Common myeloid progenitor, CD34-positive (primary cell): ENCODE data around the gene ARHGAP31.
A peak's percentile ranks its signal among the peaks of the same experiment; 100 is the strongest.

Source experiments
- CTCF ChIA-PET: fragments of 350-600 bp; sonication (Branson Sonifier 250); formaldehyde crosslinking; loops from one replicate; lab custom pipeline; 2021; ENCODE audit warnings: antibody characterized with exemption; lab: Charles Lee
- POLR2A ChIA-PET: fragments of 350-600 bp; sonication (Branson Sonifier 250); formaldehyde crosslinking; loops from one replicate; lab custom pipeline; 2021; ENCODE audit warnings: antibody characterized with exemption; lab: Charles Lee
- DNase-seq, 3 donors: peaks; one replicate each; pipeline versions ENCODE4 v3.0.0 to v3.0.0-alpha.2; 2013
- H3K27ac ChIP-seq, 2 experiments: 1 replicate in 1 of 2; 2 replicates in 1 of 2; pipeline ENCODE4 v1.7.0; 2013; ENCODE audit warnings: inconsistent platforms in 2 of 2, low read length in 2 of 2, mild to moderate bottlenecking in 2 of 2, low read depth in 1 of 2, moderate library complexity in 1 of 2; ENCODE audit not compliant: severe bottlenecking in 2 of 2, insufficient read depth in 1 of 2, poor library complexity in 1 of 2
- H3K27me3 ChIP-seq, 5 experiments: replicated peaks in 2 of 5; 1 replicate in 3 of 5; 2 replicates in 2 of 5; pipeline versions ENCODE4 v1.6.1 to v1.7.0; 2013; ENCODE audit warnings: low read length in 4 of 5, mild to moderate bottlenecking in 2 of 5, moderate library complexity in 2 of 5, inconsistent platforms in 1 of 5; ENCODE audit not compliant: insufficient read depth in 5 of 5, control insufficient read depth in 4 of 5
- H3K36me3 ChIP-seq, 4 experiments: 1 replicate in 2 of 4; 2 replicates in 2 of 4; pipeline versions ENCODE4 v1.6.1 to v1.7.0; 2013; ENCODE audit warnings: low read length in 3 of 4, control low read depth in 1 of 4, mild to moderate bottlenecking in 1 of 4; ENCODE audit not compliant: control insufficient read depth in 4 of 4, insufficient read depth in 4 of 4
- H3K4me1 ChIP-seq, 4 experiments: 1 replicate in 3 of 4; 2 replicates in 1 of 4; pipeline versions ENCODE4 v1.6.1 to v1.7.1; 2013; ENCODE audit warnings: low read length in 3 of 4, mild to moderate bottlenecking in 3 of 4, control low read depth in 1 of 4, inconsistent platforms in 1 of 4, moderate library complexity in 1 of 4; ENCODE audit not compliant: control insufficient read depth in 4 of 4, insufficient read depth in 4 of 4; ENCODE audit errors: control extremely low read depth in 1 of 4
- H3K4me3 ChIP-seq, 7 experiments: 1 replicate in 4 of 7; 2 replicates in 3 of 7; pipeline versions ENCODE4 v1.5.1 to v1.7.0; 2013; ENCODE audit warnings: mild to moderate bottlenecking in 7 of 7, low read length in 6 of 7, moderate library complexity in 6 of 7, inconsistent platforms in 2 of 7, low read depth in 2 of 7, control low read depth in 1 of 7; ENCODE audit not compliant: insufficient read depth in 4 of 7, control insufficient read depth in 1 of 7; ENCODE audit errors: extremely low read depth in 1 of 7
- H3K9me3 ChIP-seq, 5 experiments: 1 replicate in 4 of 5; 2 replicates in 1 of 5; pipeline versions ENCODE4 v1.6.1 to v1.7.1; 2013; ENCODE audit warnings: low read length in 4 of 5, mild to moderate bottlenecking in 2 of 5, inconsistent platforms in 1 of 5, low read depth in 1 of 5, moderate library complexity in 1 of 5; ENCODE audit not compliant: control insufficient read depth in 4 of 5, insufficient read depth in 2 of 5; ENCODE audit errors: control extremely low read depth in 1 of 5
- WGBS: methylation state at CpG from one replicate; pipeline ENCODE4 v1.1.5; 2013; ENCODE audit not compliant: insufficient coverage; 5-methylcytosine and 5-hydroxymethylcytosine counted together

The ARHGAP31 gene

GRCh38 chr3:119343719-119344118 lies 49.5 kb downstream of the ARHGAP31 start:
- no peak for DNase-seq
- Histone ChIP-seq H3K9me3 (no peaks in the 10 kb centered on the region), H3K36me3 (no peaks in the 10 kb centered on the region), H3K4me3 (no peak overlapping the region), H3K27me3 (no peaks in the 10 kb centered on the region), H3K27ac (no peak overlapping the region), H3K4me1 (no peaks in the 10 kb centered on the region)
- ChIA-PET CTCF (interaction anchor here (0.7 kb wide), 1 partner anchor 137 kb away, joined by 3 read pairs; no protein-coding TSS in a partner anchor), POLR2A (no interaction called here)
- 60% methylated on average over 1 of the region's 5 CpGs for WGBS

DNA sequence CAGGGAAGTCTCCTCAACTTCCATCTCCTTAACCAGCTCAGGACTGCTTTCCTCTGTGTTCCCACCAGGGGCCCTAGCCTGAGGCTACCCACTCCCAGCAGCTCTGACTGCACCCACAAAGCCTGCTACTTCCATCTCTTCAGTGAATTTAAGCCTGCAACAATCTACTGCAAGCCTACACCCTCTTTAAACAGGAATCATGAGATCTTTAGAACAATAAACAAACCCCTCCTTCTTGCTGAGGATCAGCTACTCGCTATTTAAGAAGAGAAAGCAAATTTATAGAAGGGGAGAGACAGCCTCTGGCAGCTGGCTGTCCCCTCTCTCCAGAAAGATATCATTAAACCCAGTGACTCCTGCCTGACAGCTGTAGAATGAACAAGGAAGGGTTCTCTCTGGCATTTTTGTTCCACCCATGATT lies 51.9 kb downstream of the ARHGAP31 start:
- H3K9me3 ChIP-seq = no peaks in the 10 kb centered on the region
- no peaks in the 10 kb centered on the region for H3K36me3 ChIP-seq
- no peak for DNase-seq
- H3K27me3 ChIP-seq = no peaks in the 10 kb centered on the region
- no peak overlapping the region for H3K27ac ChIP-seq
- peaks cover 0 to 12% (median 7%) of the 10 kb centered on the region in 4 experiments for H3K4me1 ChIP-seq
- no peak overlapping the region for H3K4me3 ChIP-seq
- ChIA-PET POLR2A (interaction anchor here (0.7 kb wide), 1 partner anchor 20 kb away, joined by 3 read pairs; no protein-coding TSS in a partner anchor), CTCF (interaction anchor here (1.0 to 1.7 kb wide), 3 partner anchors 9 to 56 kb away, joined by 3 to 6 read pairs (median 5); no protein-coding TSS in a partner anchor)
- 100% methylated on average over 1 of the region's 1 CpG for WGBS

- H3K27ac ChIP-seq = no peak overlapping the region
- peaks cover 0 to 14% (median 9%) of the 10 kb centered on the region in 4 experiments for H3K4me1 ChIP-seq
- ChIA-PET CTCF (interaction anchor here (0.8 to 1.7 kb wide), 6 partner anchors 13 to 72 kb away, joined by 3 to 6 read pairs (median 4); no protein-coding TSS in a partner anchor), POLR2A (interaction anchor here (0.7 kb wide), 1 partner anchor 19 kb away, joined by 3 read pairs; no protein-coding TSS in a partner anchor)
- H3K36me3 ChIP-seq = no peaks in the 10 kb centered on the region
- DNase-seq = no peak
- no peaks in the 10 kb centered on the region for H3K9me3 ChIP-seq
- 100% methylated on average over 2 of the region's 3 CpGs for WGBS
- H3K4me3 ChIP-seq = no peak overlapping the region
- no peaks in the 10 kb centered on the region for H3K27me3 ChIP-seq
These were observed 52.9 kb downstream of the ARHGAP31 start for GRCh38 chr3:119347036-119347435.

DNA sequence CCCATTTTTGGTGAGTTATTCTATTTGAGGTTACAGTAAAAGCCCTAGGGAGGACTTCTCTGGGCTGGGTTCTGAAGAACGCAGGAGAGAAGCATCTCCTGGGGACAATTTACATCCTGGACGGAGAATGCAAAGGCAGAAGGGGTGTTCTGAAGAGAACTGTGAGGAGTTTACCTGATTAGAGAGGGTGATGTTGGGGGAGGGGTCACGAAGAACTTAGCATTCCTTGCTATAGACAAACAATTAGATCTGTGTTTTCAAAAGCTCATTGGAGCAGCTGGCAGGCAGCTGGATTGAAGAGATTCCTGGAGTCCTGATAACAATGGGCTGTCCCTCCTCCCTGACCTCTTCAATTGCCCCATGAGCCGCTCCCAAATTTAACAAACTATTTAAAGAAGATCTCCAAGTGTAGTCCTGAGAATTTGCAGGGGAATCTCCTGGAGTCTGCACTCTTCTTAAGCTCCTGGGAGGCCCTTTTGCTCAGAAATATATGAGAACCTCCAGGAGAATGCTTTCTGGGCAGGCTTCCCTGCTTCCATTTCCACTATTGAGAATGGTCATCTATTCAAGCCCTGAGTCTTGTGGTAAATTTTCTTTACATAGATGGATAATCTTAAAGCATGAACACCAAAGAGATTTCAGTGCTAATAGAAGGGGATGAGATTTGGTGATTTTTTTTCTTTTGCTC lies 55.3 kb downstream of the ARHGAP31 start:
- H3K4me3 ChIP-seq = no peak overlapping the region
- peaks cover 6 to 28% (median 21%) of the 10 kb centered on the region in 4 experiments for H3K4me1 ChIP-seq
- ChIA-PET CTCF (interaction anchor here (1.1 to 2.7 kb wide), 8 partner anchors 11 to 112 kb away, joined by 3 to 15 read pairs (median 4); partner anchors contain the start of gene B4GALT4), POLR2A (no interaction called here)
- H3K36me3 ChIP-seq = no peaks in the 10 kb centered on the region
- WGBS = 98% methylated on average over 4 of the region's 4 CpGs
- no peak overlapping the region for H3K27ac ChIP-seq
- H3K27me3 ChIP-seq = no peaks in the 10 kb centered on the region
- no peaks in the 10 kb centered on the region for H3K9me3 ChIP-seq
- DNase-seq = no peak

GRCh38 chr3:119350114-119350513 lies 55.9 kb downstream of the ARHGAP31 start:
- Histone ChIP-seq H3K36me3 (no peaks in the 10 kb centered on the region), H3K27ac (no peak overlapping the region), H3K4me3 (peak overlapping the region in 2 of 7 experiments; percentile 19 to 22), H3K9me3 (no peaks in the 10 kb centered on the region), H3K27me3 (no peaks in the 10 kb centered on the region), H3K4me1 (peaks cover 6 to 28% (median 21%) of the 10 kb centered on the region in 4 experiments)
- ChIA-PET POLR2A (no interaction called here), CTCF (interaction anchor here (1.1 to 2.7 kb wide), 9 partner anchors 10 to 113 kb away, joined by 3 to 15 read pairs (median 4); partner anchors contain the start of gene B4GALT4)
- no peak for DNase-seq
- 37% methylated on average over 10 of the region's 10 CpGs for WGBS

- ChIA-PET CTCF (interaction anchor here (0.8 to 4.1 kb wide), 9 partner anchors 10 to 111 kb away, joined by 3 to 55 read pairs (median 5); partner anchors contain the start of gene B4GALT4), POLR2A (interaction anchor here (0.8 kb wide), 1 partner anchor 117 kb away, joined by 3 read pairs; no protein-coding TSS in a partner anchor)
- DNase-seq = no peak
- Histone ChIP-seq H3K4me3 (no peak overlapping the region), H3K4me1 (peaks cover 6 to 28% (median 21%) of the 10 kb centered on the region in 4 experiments), H3K27me3 (no peaks in the 10 kb centered on the region), H3K27ac (no peak overlapping the region), H3K36me3 (no peaks in the 10 kb centered on the region), H3K9me3 (no peaks in the 10 kb centered on the region)
- WGBS = no CpG with 5 or more reads among the region's 3 CpGs
These were observed 57.4 kb downstream of the ARHGAP31 start for GRCh38 chr3:119351581-119351980.
